HG03135 (cell line): ENCODE data around the gene AGR2.
"Not testable (repeated sequence)": the region's sequence is repeated elsewhere in the genome, so short reads cannot be mapped to it uniquely, and the experiment has no call there.

Experiments
- ATAC-seq: cut with Tn5 transposase; IDR thresholded peaks from one replicate; pipeline ENCODE4 v1.9.1; 2021; ENCODE audit warnings: mild to moderate bottlenecking, moderate library complexity; ENCODE audit not compliant: unreplicated experiment

Gene AGR2

GRCh38 chr7:16804674-16805439 lies at the start of gene AGR2:
AGR2 (minus strand) TSS chr7:16804999; CDS start chr7:16801796, 3,203 bp downstream.
- no peak for ATAC-seq

- not testable (repeated sequence) for ATAC-seq
These were observed 48.4 kb upstream of the AGR2 start for GRCh38 chr7:16853189-16853588.

- no peak for ATAC-seq
These were observed 47.0 kb upstream of the AGR2 start for GRCh38 chr7:16851829-16852228.

- no peak for ATAC-seq
These were observed 46.0 kb upstream of the AGR2 start for GRCh38 chr7:16850614-16851466.

- ATAC-seq, result no peak
These were observed 44.7 kb upstream of the AGR2 start for GRCh38 chr7:16849296-16850148.

GRCh38 chr7:16847381-16847860 lies 42.6 kb upstream of the AGR2 start:
- ATAC-seq, result no peak

- no peak for ATAC-seq
These were observed 41.9 kb upstream of the AGR2 start for GRCh38 chr7:16846601-16847165.

- no peak for ATAC-seq
These were observed 40.9 kb upstream of the AGR2 start for GRCh38 chr7:16845746-16846145.

- ATAC-seq, result no peak
These were observed 36.9 kb upstream of the AGR2 start for GRCh38 chr7:16841681-16842080.

- ATAC-seq, result no peak
These were observed 35.3 kb upstream of the AGR2 start for GRCh38 chr7:16840094-16840493.

GRCh38 chr7:16839646-16840045 lies 34.8 kb upstream of the AGR2 start:
- no peak for ATAC-seq

- no peak for ATAC-seq
These were observed 34.1 kb upstream of the AGR2 start for GRCh38 chr7:16838891-16839290.

- ATAC-seq, result no peak
These were observed 33.6 kb upstream of the AGR2 start for GRCh38 chr7:16838386-16838785.

GRCh38 chr7:16836481-16836880 lies 31.7 kb upstream of the AGR2 start:
- ATAC-seq, result no peak

- no peak for ATAC-seq
These were observed 28.6 kb upstream of the AGR2 start for GRCh38 chr7:16833373-16833772.

- no peak for ATAC-seq
These were observed 21.3 kb upstream of the AGR2 start for GRCh38 chr7:16826060-16826459.

GRCh38 chr7:16822029-16822428 lies 17.2 kb upstream of the AGR2 start:
- no peak for ATAC-seq

- no peak for ATAC-seq
These were observed 13.9 kb upstream of the AGR2 start for GRCh38 chr7:16818732-16819131.

GRCh38 chr7:16817536-16817935 lies 12.7 kb upstream of the AGR2 start:
- ATAC-seq, result no peak

- no peak for ATAC-seq
These were observed 12.0 kb upstream of the AGR2 start for GRCh38 chr7:16816824-16817223.

GRCh38 chr7:16815001-16815400 lies 10.2 kb upstream of the AGR2 start:
- no peak for ATAC-seq
